Activated naive CD8-positive, alpha-beta T cell treated with anti-CD3 and anti-CD28 coated beads, Interleukin-2, amount 50 U/mL, for 16 hours (primary cell): ENCODE results near the gene TMTC3.
"Not testable (repeated sequence)": the region's sequence is repeated elsewhere in the genome, so short reads cannot be mapped to it uniquely, and the experiment has no call there.

Source experiments
- DNase-seq: peaks from one replicate; pipeline ENCODE4 v3.0.0-alpha.2; 2020; ENCODE audit warnings: low read depth, low spot score

The TMTC3 gene

DNA sequence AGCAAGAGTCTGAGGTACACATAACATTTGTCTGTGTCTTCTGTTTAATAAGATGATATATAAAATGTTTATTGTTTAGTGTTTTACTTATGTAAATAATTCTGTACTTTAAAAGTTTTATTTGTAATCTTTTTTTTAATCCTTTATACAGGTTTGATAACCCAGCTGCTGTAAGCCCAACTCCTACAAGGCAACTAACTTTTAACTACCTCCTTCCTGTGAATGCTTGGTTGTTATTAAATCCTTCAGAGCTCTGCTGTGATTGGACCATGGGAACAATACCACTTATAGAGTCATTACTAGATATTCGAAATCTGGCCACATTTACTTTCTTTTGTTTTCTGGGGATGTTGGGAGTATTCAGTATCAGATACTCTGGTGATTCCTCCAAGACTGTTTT is 24.1 kb downstream of the TMTC3 start:
- no peak for DNase-seq

DNA sequence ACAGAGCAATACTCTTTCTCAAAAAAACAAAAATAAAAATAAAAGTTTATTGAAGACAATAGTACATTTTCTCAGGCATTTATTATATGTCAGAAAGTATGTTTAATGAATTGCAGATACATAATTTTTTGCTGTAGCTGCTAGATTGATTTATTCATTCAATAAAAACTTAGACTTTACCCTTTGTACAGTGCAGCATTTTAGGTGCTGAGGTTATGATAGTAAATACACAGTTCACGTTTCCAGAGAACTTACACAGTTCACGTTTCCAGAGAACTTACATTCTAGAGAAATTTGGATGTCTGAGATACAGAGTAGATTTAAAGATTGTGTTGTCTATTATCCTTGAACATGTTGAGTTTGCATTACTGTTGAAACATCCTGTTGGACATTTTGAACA is 25.3 kb downstream of the TMTC3 start:
- DNase-seq, result no peak

DNA sequence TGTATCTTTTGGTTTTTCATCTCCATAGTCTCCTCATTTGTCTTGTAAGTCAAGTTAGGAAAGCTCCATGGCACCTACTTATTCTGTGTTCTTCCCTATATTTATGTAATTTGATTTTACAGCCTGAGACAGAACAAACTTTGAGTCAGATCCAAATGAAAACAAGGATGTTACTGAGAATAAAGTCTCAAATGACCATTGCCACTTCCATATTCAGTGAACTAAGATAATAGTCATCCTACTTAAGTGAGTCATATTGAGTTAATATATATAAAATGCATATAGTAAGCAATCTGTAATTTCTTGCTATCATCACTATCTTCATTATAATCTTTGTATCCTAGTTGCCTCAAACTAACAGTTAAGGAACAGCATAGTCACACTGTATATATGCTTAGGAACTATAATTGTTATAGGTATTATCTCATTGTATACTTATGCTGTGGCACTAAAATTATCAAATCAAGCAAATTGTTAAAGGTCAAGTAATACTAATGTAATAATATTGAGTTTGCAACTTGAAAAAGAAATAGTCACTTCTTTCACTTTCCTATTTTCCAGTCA is 30.8 kb downstream of the TMTC3 start:
- DNase-seq, result no peak

DNA sequence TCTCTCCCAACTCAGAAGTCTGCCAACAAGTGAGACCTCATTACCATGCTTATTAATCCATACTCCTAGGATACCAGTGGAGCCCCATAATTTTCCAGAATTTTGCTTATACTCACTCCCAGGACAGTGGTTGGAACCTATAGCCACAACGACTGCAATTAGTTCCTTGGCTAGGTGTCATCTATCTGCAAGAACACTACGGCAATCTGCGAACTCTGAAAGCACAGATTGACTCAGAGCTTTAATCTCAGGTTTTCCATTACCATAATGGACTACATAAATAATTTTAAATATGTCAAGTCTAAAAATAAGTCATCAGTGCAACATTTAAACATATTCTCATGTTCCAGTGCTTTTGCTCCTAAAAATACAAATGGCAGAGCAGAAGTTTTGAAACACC is 33.4 kb downstream of the TMTC3 start:
- no peak for DNase-seq

DNA sequence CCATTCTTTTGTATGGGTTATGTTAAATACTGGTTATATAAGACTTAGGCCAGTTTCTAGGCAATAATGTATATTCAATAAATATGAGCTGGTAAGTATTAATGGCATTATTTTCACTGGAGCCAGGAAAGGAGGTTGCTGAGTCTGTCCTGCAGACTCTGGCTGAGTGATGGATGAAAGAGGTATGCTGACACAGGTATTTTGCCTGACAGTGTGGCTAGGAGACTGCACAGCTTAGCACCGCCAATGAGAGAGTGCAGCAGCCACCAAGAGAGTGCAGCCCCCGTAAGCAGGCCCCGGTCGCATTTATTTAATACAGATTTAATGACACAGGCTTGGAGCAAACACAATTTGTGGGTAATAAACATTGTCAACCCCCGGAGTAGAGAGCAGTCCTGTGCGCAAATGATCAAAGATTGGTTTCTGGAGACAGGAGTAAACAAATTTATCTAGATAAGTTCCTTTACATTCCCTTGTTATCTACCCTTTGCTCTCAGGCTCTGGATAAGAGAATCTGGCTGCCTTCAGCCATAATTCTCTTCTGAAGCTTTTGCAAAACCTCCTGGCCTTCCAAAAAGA is 37.4 kb downstream of the TMTC3 start:
- no peak for DNase-seq

DNA sequence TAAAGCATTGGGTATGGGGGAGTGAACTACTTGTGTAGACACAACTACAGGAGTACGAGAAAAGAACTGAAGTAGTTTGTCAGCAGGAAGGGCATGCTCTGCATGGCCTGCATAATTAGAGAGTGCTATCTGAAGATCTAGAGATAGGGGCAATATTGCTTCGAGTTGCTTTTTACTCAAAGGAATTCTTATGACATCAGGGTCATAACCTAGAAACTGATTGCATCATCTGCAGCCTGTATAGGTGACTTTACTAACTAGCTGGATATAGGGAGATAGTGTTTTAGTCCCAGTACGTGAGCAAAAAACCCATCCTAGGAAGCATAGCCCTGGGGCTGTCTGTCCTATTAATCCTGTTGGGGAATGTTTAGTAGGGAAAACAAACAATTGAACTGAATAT is 39.8 kb downstream of the TMTC3 start:
- DNase-seq, result no peak

DNA sequence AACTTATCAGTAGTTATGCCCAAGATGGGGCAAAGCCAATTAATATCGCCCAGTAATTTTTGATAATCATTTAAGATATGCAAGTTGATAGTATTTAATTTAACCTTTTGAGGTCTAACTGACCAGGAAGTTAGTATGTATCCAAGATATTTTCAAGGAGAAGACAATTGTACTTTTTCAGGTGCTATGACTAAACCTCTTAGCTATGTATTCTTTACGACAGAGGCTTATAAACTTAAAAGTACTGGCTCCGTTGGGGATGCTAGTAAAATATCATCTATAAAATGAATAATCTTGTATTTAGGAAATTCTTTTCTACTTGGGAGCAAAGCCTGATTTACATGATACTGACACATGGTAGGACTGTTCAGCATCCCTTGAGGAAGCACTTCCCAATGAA is 40.3 kb downstream of the TMTC3 start:
- DNase-seq, result no peak

DNA sequence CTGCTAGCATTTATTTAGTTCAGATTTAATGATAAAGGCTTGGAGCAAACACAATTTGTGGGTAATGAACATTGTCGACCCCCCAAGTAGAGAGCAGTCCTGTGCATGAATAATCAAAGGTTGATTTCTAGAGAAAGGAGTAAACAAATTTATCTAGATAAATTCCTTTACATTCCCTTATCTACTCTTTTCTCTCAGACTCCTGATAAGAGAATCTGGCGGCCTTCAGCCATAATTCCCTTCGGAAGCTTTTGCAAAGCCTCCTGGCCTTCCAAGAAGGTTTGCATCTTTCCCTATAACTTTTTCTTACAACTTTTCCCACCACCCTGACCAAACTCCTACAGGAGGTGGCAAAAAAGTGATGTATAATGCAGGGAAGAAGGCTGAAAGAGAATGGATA is 42.1 kb downstream of the TMTC3 start:
- DNase-seq, result no peak

GRCh38 chr12:88185279-88185678 is 43.2 kb downstream of the TMTC3 start:
- no peak for DNase-seq

GRCh38 chr12:88185988-88186387 is 43.9 kb downstream of the TMTC3 start:
- no peak for DNase-seq

GRCh38 chr12:88187571-88187970 is 45.5 kb downstream of the TMTC3 start:
- DNase-seq, result no peak

GRCh38 chr12:88188180-88188579 is 46.1 kb downstream of the TMTC3 start:
- no peak for DNase-seq

DNA sequence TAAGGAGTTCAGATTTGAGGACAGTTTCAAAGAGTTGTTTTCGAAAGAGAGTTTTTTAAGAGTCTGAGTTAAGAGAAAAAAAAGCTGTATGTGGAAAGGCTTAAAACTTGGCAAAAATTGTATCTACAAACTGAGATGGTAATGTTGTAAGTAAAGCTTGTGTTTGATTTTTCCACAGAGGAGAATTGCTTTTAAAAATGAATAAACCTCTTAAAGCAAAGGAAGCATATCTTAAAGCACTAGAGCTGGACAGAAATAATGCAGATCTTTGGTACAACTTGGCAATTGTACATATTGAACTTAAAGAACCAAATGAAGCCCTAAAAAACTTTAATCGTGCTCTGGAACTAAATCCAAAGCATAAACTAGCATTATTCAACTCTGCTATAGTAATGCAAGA is 50.3 kb downstream of the TMTC3 start:
- no peak for DNase-seq

- DNase-seq, result no peak
These were observed 52.8 kb downstream of the TMTC3 start for GRCh38 chr12:88194868-88195267.

DNA sequence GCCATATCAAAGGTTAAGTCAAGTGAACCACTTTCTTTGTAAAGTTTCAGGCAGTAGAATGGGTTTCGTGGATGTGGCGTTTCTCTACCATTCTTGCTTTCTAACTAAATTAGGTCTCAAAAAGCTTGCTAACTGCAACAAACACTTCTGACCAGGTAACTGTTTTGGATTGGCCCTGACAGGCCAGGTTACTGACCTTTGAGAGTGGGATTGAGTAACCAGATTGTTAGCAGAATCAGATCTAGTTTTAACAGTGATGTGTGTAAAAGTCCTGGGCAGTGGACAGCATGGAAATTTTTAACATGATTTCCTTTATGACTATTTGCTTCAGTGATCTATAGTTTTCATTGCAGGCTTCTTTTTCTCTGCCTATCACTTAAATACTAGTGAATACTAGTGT is 57.9 kb downstream of the TMTC3 start:
- DNase-seq, result no peak

DNA sequence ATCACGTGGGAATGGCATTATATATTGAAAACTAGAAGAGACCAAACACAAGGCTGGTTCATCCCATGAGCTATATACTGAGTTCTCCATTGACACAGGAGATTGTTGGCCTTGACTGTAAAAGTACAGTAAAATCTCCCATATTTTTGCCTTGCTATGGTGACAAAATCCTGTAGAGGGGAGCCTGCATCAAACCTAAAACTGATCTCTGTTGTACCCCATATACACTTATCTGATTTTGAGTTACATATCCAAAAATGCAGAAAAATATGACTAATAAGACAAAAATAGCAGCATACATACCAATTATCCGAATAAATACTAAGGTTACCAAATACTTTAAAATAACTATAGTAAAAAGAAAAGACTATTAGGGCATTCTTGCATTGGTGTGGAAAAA is 60.4 kb downstream of the TMTC3 start:
- no peak for DNase-seq

DNA sequence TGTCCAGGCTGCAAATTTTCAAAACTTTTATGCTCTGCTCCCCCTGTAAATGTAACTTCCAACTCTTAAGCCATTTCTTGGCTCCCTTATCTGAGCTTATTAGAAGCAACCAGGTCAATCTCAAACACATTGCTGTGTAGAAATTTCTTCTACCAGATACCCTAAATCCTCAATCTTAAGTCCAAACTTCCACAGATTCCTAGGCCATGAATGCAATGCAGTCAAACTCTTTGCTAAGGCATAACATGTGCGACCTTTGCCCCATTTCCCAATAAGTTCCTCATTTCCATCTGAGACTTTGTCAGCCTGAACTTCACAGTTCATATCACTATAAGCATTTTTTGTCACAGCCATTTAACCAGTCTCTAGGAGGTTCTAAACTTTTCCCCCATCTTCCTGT is 64.5 kb downstream of the TMTC3 start:
- DNase-seq, result no peak

- DNase-seq, result no peak
These were observed 66.0 kb downstream of the TMTC3 start for GRCh38 chr12:88207921-88208620.

DNA sequence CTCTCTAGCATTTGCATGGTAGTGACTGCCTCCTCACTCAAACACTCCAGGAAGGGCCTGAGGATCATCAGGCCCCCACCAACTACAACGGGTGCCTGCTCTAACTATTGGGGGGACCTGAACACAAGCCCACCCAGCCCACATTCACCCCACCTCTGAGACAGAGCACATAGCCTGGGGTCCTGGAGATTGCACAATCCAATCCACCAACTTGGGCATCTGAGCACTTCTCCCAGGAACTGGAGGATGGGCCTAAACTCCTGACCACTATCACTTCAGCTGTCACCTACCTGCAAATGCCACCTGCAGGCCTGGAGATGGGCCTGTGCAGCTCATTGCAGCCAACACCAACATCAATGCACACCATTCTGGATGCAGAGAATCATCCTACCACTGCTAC is 66.6 kb downstream of the TMTC3 start:
- DNase-seq, result no peak

GRCh38 chr12:88210311-88210710 is 68.2 kb downstream of the TMTC3 start:
- DNase-seq, result not testable (repeated sequence)

DNA sequence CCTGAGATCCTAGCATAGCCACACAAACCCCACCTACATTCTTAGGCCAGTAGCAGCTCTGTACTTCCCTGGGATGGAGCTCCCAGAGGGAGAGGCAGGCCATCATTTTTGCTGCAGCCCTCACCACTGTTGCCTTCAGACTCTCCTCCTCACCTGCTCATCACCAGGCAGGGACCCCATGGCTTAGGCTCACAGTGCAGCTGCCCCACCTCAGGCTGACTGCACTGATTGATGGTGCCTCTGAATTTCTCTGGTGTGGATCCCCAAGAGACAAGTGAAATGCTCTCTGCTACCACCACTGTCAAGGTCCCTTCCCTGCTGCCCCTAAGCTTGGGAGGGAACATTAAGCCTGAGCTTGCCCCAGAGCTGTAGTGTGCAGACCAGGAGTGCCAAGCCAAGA is 76.2 kb downstream of the TMTC3 start:
- no peak for DNase-seq

GRCh38 chr12:88219861-88220260 is 77.8 kb downstream of the TMTC3 start:
- DNase-seq, result no peak

- no peak for DNase-seq
These were observed 81.4 kb downstream of the TMTC3 start for GRCh38 chr12:88223519-88223918.

DNA sequence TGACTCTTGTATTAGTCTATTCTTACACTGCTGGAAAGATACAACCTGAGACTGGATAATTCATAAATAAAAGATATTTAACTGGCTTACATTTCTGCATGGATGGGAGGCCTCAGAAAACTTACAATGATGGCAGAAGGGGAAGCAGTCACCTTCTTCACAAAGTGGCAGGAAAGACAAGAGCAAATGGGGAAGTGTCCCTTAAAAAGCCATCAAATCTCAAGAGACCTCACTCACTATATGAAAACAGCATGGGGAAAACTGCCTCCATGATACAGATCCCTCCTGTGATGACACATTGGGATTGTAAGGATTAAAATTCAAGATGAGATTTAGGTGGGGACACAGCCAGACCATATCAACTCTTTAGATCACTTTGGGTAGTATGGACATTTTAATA is 83.7 kb downstream of the TMTC3 start:
- DNase-seq, result no peak
